Activated CD8-positive, alpha-beta memory T cell treated with anti-CD3 and anti-CD28 coated beads, Interleukin-2, amount 50 U/mL, for 4 hours (primary cell): ENCODE data around the gene OR6T1.

Experiments
- DNase-seq: peaks from one replicate; pipeline ENCODE4 v3.0.0-alpha.2; 2020

OR6T1 gene, protein sequence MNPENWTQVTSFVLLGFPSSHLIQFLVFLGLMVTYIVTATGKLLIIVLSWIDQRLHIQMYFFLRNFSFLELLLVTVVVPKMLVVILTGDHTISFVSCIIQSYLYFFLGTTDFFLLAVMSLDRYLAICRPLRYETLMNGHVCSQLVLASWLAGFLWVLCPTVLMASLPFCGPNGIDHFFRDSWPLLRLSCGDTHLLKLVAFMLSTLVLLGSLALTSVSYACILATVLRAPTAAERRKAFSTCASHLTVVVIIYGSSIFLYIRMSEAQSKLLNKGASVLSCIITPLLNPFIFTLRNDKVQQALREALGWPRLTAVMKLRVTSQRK

DNA sequence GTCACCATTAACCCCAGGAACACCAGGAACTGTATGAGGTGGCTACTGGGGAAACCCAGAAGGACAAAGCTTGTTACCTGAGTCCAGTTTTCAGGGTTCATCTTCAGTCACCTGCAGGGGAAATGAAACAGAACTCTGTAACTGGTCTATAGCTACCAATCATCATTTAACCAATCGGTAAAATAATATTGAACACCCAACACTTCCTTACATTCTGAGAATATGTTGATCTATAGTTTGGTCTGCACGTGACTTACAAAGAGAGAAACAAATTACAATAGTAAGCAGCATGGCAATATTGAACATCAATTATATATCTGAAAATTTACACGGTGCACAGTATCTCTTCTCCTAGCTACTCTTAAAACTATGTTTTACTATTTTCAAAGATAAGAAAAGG, at the start of gene OR6T1:
OR6T1 (minus strand) TSS at position 101 of the 400 bp plus-strand sequence; CDS start at position 101, 0 bp downstream.
- DNase-seq = no peak

DNA sequence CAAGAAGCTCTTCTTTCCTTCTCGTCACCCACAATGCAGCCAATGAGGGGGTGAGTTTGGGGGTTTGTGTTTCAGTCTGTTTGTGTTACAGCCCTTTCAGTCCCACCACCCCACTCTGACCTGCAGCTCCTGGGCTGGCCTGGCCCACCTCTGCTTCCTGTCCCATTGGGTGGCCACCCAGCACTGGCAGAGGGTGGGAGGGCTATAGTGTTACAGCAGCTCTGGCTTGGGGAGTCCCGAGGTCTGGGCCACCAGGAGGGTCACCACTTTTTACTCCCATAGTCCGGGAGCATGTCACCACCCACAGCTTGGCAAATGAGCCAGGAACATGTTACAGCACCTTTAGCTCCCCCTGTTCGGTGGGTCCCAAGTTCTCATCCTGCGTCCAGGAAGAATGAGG, 35.7 kb upstream of the OR6T1 start:
- no peak for DNase-seq

- DNase-seq = no peak
These were observed 34.2 kb upstream of the OR6T1 start, which contains the start of gene OR10S1 for GRCh38 chr11:123977731-123978347. TSS of gene OR10S1 (minus strand) at chr11:123977781. CDS start at chr11:123977664, 117 bp downstream.

GRCh38 chr11:123976770-123977560, 33.3 kb upstream of the OR6T1 start:
- no peak for DNase-seq

DNA sequence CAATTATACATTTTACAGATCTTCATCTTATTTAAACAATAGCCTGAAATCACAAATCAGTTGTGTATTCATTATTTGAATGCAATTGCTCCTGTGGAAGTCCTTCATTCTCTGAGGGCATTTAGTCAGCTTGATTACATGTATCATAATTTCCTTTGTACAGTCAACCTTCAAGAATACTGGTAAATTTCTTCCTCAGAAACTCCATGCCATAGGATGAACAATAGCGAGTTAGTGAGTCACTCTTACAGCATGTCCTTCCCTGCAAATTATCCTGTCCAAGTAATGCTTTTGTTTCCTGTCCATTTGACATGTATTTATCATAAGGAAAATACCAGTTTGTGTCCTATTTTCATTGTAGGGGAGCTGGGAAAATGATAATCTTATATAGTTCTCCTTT, 30.2 kb upstream of the OR6T1 start:
- no peak for DNase-seq

GRCh38 chr11:123956752-123957151, 13.1 kb upstream of the OR6T1 start:
- DNase-seq = no peak

DNA sequence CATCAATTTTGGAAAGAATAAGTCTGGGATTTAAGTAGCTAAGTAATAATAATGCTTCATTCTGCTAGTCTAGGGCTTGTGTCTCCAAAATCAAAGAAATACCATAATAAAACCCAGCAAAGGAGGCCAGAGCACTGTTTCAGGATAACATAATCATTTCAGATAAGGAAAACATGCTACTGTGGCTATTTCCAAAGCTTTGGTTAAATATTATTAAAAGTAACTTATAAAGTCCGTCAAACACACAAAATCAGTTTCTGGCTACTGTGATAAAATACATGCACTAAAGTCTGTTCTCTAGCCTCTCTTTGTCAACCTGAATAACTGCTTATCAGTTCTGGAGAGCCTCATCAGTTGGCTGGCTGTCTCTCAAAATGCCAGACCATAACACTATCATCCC, 1.5 kb upstream of the OR6T1 start:
- DNase-seq = no peak

DNA sequence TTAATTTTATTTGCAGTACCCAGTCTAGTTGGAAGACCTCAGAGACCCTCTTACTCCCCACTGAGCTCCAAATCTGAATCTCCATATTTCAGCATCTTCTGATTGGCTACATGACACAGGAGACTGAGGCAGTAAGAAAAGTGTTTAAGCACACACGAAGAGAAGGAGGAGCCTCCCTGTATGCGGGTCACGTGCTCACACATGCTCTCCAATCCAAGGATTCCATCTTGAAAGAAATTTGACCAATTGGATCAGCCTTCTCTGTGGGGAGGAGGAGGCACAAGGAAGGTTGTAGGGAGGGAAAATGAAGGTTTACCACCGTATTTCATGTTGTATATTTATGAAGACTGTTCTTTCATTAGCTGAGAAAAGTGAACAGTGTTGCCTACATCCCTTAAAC, 1.2 kb downstream of the OR6T1 start:
- no peak for DNase-seq

- DNase-seq = no peak
These were observed 4.3 kb downstream of the OR6T1 start, which contains the start of gene OR4D5 for GRCh38 chr11:123939317-123939716. TSS of gene OR4D5 (plus strand) at chr11:123939617. CDS start at chr11:123939617, 0 bp downstream.

GRCh38 chr11:123924027-123924426, 19.6 kb downstream of the OR6T1 start:
- no peak for DNase-seq

DNA sequence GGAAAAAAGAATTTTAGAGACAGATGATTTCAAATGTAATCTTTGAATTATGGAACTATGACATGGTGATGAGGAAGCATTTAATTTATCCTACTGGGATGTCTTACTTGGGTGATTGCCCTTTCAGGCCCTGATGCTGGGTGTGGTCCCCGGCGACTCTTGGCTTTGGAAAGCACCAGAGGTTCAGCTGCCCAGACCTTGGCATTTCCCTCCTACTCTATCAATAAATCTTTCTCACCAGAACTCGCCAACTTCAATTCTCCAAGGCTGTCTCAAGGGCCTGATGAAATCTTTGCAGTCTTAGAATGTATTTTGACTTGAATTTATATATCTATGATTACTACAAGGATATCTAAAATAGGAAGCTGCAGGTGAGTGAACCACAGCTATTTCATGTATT, 22.7 kb downstream of the OR6T1 start:
- no peak for DNase-seq

DNA sequence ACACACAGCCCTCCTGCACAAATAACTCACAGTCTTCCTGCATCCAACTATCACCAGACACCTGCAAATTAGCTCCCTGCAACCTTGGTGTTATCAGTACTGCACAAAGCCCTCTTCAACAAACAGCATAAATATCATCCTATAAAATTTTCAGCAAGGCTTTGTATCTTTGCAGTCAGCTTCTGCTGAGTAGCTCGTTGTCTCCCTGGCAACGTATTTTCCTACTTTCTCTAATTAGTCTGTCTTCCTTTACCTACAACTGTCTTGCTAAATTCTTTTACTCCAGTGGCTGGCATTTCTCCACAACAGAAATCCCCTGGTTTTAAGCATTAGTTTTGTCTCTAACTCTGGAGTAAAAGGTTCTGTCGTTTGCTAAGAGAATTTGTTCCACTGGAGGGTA, 37.8 kb downstream of the OR6T1 start:
- DNase-seq = no peak

GRCh38 chr11:123904932-123905331, 38.7 kb downstream of the OR6T1 start:
- no peak for DNase-seq

- no peak for DNase-seq
These were observed 39.7 kb downstream of the OR6T1 start for GRCh38 chr11:123903932-123904331.

GRCh38 chr11:123901867-123902266, 41.8 kb downstream of the OR6T1 start, which contains the start of gene OR8D4:
TSS of gene OR8D4 (plus strand) at chr11:123902167. CDS start at chr11:123906432, 4,265 bp downstream.
- no peak for DNase-seq

DNA sequence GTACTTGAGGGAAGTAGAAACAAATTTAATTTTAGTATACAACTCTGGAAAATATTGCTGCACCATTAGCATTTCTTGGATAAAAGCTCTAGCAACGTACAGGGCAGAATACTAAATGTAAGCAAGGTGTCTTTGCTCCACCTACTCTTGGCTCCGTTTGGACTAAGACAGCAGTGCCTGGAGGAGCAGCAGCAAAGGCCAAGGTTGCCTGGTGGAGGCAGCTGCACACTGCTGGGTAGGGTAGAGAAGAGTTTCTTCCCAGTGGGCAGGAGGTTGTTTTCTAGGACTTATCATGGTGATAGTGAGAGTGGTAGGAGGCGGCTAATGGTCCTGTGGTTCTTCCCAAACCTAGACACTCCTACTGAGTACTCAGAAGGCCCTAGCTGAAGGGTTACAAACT, 43.8 kb downstream of the OR6T1 start:
- DNase-seq = no peak
